Ishikawa (cell line): ENCODE data around the gene LDLRAP1.

Experiments
- CEBPB ChIP-seq: IDR thresholded peaks from 2 replicates; pipeline ENCODE4 v1.6.1; 2012
- NFIC ChIP-seq: IDR thresholded peaks from 2 replicates; pipeline ENCODE4 v1.6.1; 2012
- TAF1 ChIP-seq: IDR thresholded peaks from 2 replicates; pipeline ENCODE4 v1.6.1; 2012; ENCODE audit warnings: low read depth, mild to moderate bottlenecking
- TEAD4 ChIP-seq: IDR thresholded peaks from 2 replicates; pipeline ENCODE4 v1.6.1; 2012

DNA sequence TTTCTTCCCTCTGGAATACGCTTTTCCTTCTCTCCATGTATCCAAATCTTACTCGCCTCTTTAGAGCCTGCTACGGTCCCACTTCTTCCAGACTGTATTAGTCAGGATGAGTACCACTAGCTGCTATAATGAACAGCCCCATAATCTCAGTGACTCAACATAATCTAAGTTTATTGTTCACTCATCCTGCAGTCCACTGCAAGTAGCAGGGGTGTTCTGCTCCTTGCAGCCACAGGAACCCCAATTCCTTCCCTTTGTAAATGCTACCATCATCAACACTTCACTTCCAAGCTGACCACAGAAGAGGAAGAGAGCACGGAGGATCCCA is 18.1 kb upstream of the LDLRAP1 start:
- no peak for TF ChIP-seq TEAD4
- TF ChIP-seq CEBPB: no peak
- TF ChIP-seq NFIC: no peak
- TF ChIP-seq TAF1: no peak
